GM12874 (cell line): Measurements from ENCODE around the gene SUZ12.
"Not testable (repeated sequence)": the region's sequence is repeated elsewhere in the genome, so short reads cannot be mapped to it uniquely, and the experiment has no call there.

ENCODE experiments used
- TF ChIP-seq, protein P1 (sequence below): IDR thresholded peaks from 2 replicates; pipeline ENCODE4 v1.5.1; 2011; ENCODE audit warnings: low read depth, mild to moderate bottlenecking, control low read depth, low read length, moderate library complexity; ENCODE audit not compliant: insufficient read depth

The SUZ12 gene

DNA sequence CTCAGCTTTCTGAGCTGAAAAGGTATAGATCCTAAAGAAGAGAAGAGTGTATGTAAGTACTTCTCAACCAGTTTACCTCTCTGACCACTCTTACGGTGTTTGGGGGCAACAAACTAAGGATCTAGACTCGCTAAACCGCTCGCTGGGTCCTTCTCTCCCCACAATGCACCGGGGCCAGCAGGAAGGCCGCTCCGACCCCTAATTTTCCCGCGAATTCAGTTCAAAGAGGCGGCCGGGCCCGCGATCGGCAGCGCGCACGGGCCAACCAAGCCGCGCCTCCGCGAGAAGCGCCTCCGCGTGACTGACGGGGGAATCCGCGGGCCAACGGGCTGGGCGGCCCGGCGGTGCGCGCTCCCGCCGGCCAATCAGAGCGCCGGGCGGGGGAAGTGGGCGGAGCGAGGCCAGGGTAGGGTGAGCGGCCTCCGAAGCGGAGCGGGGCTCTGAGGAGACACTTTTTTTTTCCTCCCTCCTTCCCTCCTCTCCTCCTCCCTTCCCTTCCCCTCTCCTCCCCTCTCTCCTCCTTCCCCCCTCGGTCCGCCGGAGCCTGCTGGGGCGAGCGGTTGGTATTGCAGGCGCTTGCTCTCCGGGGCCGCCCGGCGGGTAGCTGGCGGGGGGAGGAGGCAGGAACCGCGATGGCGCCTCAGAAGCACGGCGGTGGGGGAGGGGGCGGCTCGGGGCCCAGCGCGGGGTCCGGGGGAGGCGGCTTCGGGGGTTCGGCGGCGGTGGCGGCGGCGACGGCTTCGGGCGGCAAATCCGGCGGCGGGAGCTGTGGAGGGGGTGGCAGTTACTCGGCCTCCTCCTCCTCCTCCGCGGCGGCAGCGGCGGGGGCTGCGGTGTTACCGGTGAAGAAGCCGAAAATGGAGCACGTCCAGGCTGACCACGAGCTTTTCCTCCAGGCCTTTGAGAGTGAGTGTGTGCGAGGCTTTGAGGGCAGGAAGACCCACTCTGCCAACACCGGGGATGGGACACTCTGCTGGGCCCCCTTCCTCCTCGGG, at the start of gene SUZ12:
Gene SUZ12 (plus strand): TSS at position 393 of the 995 bp plus-strand sequence. CDS start 240 bp downstream, at position 633.
- TF ChIP-seq, protein P1, sequence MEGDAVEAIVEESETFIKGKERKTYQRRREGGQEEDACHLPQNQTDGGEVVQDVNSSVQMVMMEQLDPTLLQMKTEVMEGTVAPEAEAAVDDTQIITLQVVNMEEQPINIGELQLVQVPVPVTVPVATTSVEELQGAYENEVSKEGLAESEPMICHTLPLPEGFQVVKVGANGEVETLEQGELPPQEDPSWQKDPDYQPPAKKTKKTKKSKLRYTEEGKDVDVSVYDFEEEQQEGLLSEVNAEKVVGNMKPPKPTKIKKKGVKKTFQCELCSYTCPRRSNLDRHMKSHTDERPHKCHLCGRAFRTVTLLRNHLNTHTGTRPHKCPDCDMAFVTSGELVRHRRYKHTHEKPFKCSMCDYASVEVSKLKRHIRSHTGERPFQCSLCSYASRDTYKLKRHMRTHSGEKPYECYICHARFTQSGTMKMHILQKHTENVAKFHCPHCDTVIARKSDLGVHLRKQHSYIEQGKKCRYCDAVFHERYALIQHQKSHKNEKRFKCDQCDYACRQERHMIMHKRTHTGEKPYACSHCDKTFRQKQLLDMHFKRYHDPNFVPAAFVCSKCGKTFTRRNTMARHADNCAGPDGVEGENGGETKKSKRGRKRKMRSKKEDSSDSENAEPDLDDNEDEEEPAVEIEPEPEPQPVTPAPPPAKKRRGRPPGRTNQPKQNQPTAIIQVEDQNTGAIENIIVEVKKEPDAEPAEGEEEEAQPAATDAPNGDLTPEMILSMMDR = not testable (repeated sequence)

DNA sequence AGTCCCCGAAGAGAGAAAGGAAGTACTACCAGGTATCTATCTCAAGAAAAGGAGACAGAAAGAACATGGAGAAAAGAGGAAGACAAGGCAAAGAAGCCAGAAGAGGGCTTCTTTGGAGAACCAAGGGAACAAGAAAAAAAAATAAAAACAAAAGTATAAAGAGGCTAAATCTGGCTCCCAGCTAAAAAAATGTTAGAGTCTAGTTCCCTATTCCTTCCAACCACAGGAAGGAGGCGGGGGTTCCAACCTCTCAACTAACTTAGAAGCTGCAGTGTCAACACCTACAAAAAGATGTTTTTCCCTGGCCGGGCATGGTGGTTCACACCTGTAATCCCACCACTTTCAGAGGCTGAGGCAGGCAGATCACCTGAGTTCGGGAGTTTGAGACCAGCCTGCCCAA, 48.7 kb upstream of the SUZ12 start:
- TF ChIP-seq, protein P1 = no peak

DNA sequence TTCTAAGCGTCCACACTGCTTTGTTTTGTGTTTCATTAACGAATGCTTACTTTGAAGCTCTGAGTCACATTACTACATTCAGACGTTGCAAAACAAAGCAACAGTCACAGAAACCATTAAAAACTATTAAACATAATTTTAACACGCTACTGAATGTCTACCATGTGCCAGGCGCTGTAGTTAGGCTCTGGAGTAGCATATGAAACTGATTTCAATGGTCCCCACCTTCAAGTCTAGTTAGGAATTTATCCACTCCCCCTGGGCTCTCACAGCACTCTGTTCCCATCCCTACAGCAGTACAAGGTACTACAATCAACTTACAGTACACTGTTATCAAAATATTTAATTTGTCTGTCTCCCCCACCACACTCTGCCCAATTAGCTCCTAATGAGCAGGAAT, 35.9 kb upstream of the SUZ12 start:
- TF ChIP-seq, protein P1 = no peak

DNA sequence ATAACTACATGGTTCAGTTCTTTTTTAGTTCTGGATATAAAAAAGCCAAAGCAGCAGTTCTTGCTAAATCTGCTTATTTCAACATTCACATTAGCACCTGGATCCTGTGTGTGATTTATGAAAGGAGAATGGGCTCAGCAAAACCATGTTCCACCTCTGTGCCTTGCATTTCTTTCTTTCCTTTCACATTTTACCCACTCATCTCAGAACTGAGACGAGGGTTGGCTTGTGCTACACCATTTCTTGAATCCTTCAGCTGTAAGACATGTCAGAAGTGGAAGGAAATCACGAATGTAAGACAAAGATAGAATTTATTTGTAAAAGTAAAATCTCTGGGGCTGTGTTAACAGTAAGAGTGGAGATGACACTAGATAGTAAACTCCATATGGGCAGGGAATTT, 34.1 kb upstream of the SUZ12 start:
- TF ChIP-seq, protein P1 = no peak

DNA sequence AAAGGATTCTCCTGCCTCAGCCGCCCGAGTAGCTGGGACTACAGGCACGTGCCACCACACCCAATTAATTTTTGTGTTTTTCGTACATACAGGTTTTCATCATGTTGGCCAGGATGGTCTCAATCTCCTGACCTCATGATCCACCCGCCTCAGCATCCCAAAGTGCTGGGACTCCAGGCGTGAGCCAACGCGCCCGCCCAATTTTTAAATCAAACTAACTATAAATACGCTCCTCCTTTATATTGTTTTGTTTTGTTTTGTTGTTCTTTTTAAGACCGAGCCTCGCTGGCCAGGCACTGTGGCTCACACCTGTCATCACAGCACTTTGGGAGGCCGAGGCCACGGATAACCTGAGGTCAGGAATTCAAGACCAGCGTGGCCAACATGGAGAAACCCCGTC, 33.4 kb upstream of the SUZ12 start:
- TF ChIP-seq, protein P1 = no peak

DNA sequence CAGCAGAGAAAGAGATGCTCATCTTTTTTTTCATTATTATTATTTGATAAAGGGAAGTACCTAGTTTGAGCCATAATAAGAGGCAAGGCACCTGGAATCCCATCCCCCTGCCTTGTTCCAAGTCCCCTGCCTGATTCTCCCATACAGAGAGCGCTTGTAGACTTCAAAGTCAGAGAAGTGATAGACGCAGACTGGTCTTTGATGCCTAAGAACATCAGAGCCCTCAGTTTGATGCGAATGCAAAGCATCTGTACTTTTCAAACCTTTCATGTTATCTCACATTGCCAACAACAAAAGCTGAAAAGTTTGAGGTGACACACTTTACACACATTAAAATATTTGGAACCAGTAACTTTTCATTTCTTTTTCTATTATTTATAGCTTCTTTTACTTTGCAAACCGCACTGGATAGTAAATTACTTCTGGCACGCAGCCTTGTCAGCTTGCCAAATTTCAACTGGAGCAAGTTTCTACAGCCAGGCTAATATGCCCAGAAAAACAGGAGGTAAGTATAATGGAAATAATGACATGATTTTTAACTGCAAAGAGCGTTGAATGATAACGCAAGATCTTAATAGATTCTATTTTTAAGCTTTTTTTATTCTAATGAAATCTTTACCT, 29.4 kb upstream of the SUZ12 start:
- TF ChIP-seq, protein P1 = no peak

DNA sequence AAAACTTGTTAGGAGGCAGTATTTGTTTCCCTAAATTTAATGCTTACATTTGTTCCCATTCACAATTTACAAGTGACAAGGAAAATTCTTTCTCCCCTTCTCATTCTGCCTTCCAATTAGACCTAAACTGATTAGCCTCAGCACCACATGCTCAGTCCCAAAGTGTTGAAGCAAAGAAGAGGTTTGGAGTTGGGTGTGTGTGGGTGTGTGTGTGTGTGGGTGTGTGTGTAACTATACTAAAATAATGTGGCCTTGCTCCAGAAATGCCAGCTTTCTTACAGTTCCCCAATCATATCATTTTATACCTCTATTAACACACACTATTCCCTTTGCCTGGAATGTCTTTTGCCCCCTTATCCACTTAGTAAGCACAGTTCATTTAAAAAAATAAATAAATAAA, 28.4 kb upstream of the SUZ12 start:
- TF ChIP-seq, protein P1 = no peak
